AG04450 (cell line): ENCODE data around the gene CLIP2. TPM values are rescaled to one million over a fixed set of nuclear protein-coding genes. Genes with fewer than 3 reads are reported as not detected.
"Not testable (repeated sequence)": the region's sequence is repeated elsewhere in the genome, so short reads cannot be mapped to it uniquely, and the experiment has no call there.

Experiments used
- CTCF ChIA-PET: fragments of 300-600, 350-600 bp; formaldehyde crosslinking; extraction: SDS; loops from one replicate; lab custom pipeline; 2022; ENCODE audit warnings: antibody characterized with exemption, inconsistent platforms; lab: Charles Lee
- POLR2A ChIA-PET: fragments of 350-600 bp; formaldehyde crosslinking; extraction: SDS; loops from one replicate; lab custom pipeline; 2021; ENCODE audit warnings: antibody characterized with exemption, inconsistent platforms; lab: Yijun Ruan, JAX
- DNase-seq: peaks from one replicate; pipeline ENCODE4 v3.0.0-alpha.2; 2011; ENCODE audit warnings: low read depth, low spot score
- H3K27ac ChIP-seq: one replicate; pipeline ENCODE4 v1.5.1; 2012; ENCODE audit warnings: low read depth, low read length, control low read depth
- H3K27me3 ChIP-seq: one replicate; pipeline ENCODE4 v1.6.0; 2012; ENCODE audit warnings: low read length; ENCODE audit not compliant: control insufficient read depth, insufficient read depth
- H3K4me3 ChIP-seq: 2 replicates; pipeline ENCODE4 v1.5.1; 2011; ENCODE audit warnings: mild to moderate bottlenecking, low read depth, low read length, control low read depth
- H3K9me3 ChIP-seq: 2 replicates; pipeline ENCODE4 v1.5.1; 2012; ENCODE audit warnings: low read length; ENCODE audit not compliant: control insufficient read depth, insufficient read depth
- CTCF ChIP-seq: IDR thresholded peaks from 2 replicates; pipeline ENCODE4 v1.5.1; 2011; ENCODE audit warnings: low read depth, low read length, control low read depth, inconsistent platforms
- polyA plus RNA-seq: library from polyadenylated mRNA; depleted of rRNA; stranded (reverse); fragments of >200 nt; gene quantifications from 2 replicates; pipeline ENCODE4 v1.2.3, GENCODE V29; 2011

The CLIP2 gene
- polyA plus RNA-seq, 1 experiment, result 7.2 TPM

- H3K4me3 ChIP-seq, result no peak overlapping the region
- H3K9me3 ChIP-seq, result no peaks in the 10 kb centered on the region; the same call in 1 of the 2 replicates
- no peak for DNase-seq
- ChIA-PET CTCF (interaction anchor here (0.6 to 3.1 kb wide), 2 partner anchors 23 to 25 kb away, joined by 5 to 13 read pairs; no protein-coding TSS in a partner anchor), POLR2A (interaction anchor here (0.6 kb wide), 1 partner anchor 426 kb away, joined by 11 read pairs; no protein-coding TSS in a partner anchor)
- no peak for TF ChIP-seq CTCF
- H3K27ac ChIP-seq, result no peak overlapping the region
- H3K27me3 ChIP-seq, result no peaks in the 10 kb centered on the region
These were observed 87.2 kb downstream of the CLIP2 start for GRCh38 chr7:74376256-74377036.

- ChIA-PET POLR2A (no interaction called here), CTCF (interaction anchor here (0.6 to 0.7 kb wide), 2 partner anchors 8 to 21 kb away, joined by 3 to 4 read pairs; no protein-coding TSS in a partner anchor)
- Histone ChIP-seq H3K27me3 (no peaks in the 10 kb centered on the region), H3K4me3 (no peak overlapping the region), H3K27ac (no peak overlapping the region), H3K9me3 (no peaks in the 10 kb centered on the region; the same call in 1 of the 2 replicates)
- no peak for DNase-seq
- no peak for TF ChIP-seq CTCF
These were observed 90.7 kb downstream of the CLIP2 start for GRCh38 chr7:74379938-74380337.

- TF ChIP-seq CTCF, result no peak
- no peak overlapping the region for H3K4me3 ChIP-seq
- no peak for DNase-seq
- H3K9me3 ChIP-seq, result no peaks in the 10 kb centered on the region; the same call in 1 of the 2 replicates
- no peaks in the 10 kb centered on the region for H3K27me3 ChIP-seq
- ChIA-PET CTCF (interaction anchor here (0.7 to 1.4 kb wide), 3 partner anchors 15 to 20 kb away, joined by 3 to 7 read pairs (median 4); no protein-coding TSS in a partner anchor), POLR2A (no interaction called here)
- H3K27ac ChIP-seq, result no peak overlapping the region
These were observed 91.5 kb downstream of the CLIP2 start for GRCh38 chr7:74380720-74381119.

GRCh38 chr7:74384086-74384485 is 94.9 kb downstream of the CLIP2 start:
- H3K27ac ChIP-seq, H3K27me3 ChIP-seq, DNase-seq, H3K4me3 ChIP-seq, H3K9me3 ChIP-seq: not testable (repeated sequence)
- POLR2A ChIA-PET, result interaction anchor here (0.6 kb wide), 1 partner anchor 302 kb away, joined by 3 read pairs; no protein-coding TSS in a partner anchor
- CTCF ChIA-PET, result interaction anchor here (0.6 kb wide), 1 partner anchor 261 kb away, joined by 5 read pairs; no protein-coding TSS in a partner anchor

- H3K27me3 ChIP-seq, POLR2A ChIA-PET, H3K4me3 ChIP-seq, H3K9me3 ChIP-seq, CTCF ChIA-PET, H3K27ac ChIP-seq, DNase-seq: not testable (repeated sequence)
These were observed 95.6 kb downstream of the CLIP2 start for GRCh38 chr7:74384854-74385253.

GRCh38 chr7:74387606-74388005 is 98.4 kb downstream of the CLIP2 start:
- Histone ChIP-seq H3K9me3 (no peaks in the 10 kb centered on the region), H3K27ac (no peak overlapping the region), H3K27me3 (no peaks in the 10 kb centered on the region), H3K4me3 (no peak overlapping the region)
- no peak for TF ChIP-seq CTCF
- POLR2A ChIA-PET, result no interaction called here
- no peak for DNase-seq
- CTCF ChIA-PET, result interaction anchor here (0.7 to 1.9 kb wide), 2 partner anchors 8 to 14 kb away, joined by 3 to 7 read pairs; no protein-coding TSS in a partner anchor
